ENCODE results near the gene DGCR6. TPM values are rescaled to one million over a fixed set of nuclear protein-coding genes. Genes with fewer than 3 reads are reported as not detected.
"Not testable (repeated sequence)": the region's sequence is repeated elsewhere in the genome, so short reads cannot be mapped to it uniquely, and the experiment has no call there.

The DGCR6 gene
- total RNA-seq, 1 donor from 2014 or later = 26.1 TPM

DNA sequence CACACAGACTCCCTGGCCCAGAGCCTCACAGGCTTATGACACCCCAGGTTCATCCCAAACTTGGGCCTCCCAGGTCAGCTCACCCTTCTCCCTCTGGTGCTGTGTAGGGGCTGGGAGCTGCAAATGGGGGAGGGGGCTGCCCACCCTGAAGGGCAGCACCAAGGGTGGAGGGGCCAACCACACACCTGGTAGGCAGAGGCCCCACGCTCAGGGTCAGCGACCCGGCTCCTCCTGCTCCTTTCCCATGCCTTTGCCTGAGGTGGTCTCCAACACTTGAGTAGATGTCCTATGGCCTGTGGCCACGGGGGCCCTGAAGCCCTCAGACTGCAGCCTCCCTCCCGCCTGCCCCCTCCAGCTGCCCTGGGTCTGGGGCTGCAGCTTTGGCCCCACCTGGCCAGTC, 3.4 kb downstream of the DGCR6 start:
- Histone ChIP-seq H3K9me3 (ENCODE audit: control insufficient read depth in 3 of 3, low read length in 3 of 3) (no peaks in the 10 kb centered on the region), H3K36me3 (ENCODE audit: control insufficient read depth in 3 of 3, insufficient read depth in 3 of 3, low read length in 3 of 3) (no peaks in the 10 kb centered on the region), H3K4me1 (ENCODE audit: control insufficient read depth in 3 of 3, insufficient read depth in 3 of 3, low read length in 3 of 3) (no peaks in the 10 kb centered on the region), H3K27ac (ENCODE audit: low read depth, low read length) (no peak overlapping the region), H3K27me3 (ENCODE audit: control insufficient read depth in 3 of 3, insufficient read depth in 3 of 3, low read length in 3 of 3) (no peaks in the 10 kb centered on the region), H3K9ac (ENCODE audit: low read depth in 1 of 3, low read length in 3 of 3) (no peak overlapping the region), H3K4me3 (ENCODE audit: low read length in 3 of 3) (no peak overlapping the region)

GRCh38 chr22:18911535-18911934, 5.4 kb downstream of the DGCR6 start:
- H3K27ac ChIP-seq (ENCODE audit: low read depth, low read length); H3K36me3 ChIP-seq (ENCODE audit: control insufficient read depth in 3 of 3, insufficient read depth in 3 of 3, low read length in 3 of 3); H3K9ac ChIP-seq (ENCODE audit: low read depth in 1 of 3, low read length in 3 of 3); H3K9me3 ChIP-seq (ENCODE audit: control insufficient read depth in 3 of 3, low read length in 3 of 3); H3K27me3 ChIP-seq (ENCODE audit: control insufficient read depth in 3 of 3, insufficient read depth in 3 of 3, low read length in 3 of 3); H3K4me1 ChIP-seq (ENCODE audit: control insufficient read depth in 3 of 3, insufficient read depth in 3 of 3, low read length in 3 of 3); H3K4me3 ChIP-seq (ENCODE audit: low read length in 3 of 3): not testable (repeated sequence)

DNA sequence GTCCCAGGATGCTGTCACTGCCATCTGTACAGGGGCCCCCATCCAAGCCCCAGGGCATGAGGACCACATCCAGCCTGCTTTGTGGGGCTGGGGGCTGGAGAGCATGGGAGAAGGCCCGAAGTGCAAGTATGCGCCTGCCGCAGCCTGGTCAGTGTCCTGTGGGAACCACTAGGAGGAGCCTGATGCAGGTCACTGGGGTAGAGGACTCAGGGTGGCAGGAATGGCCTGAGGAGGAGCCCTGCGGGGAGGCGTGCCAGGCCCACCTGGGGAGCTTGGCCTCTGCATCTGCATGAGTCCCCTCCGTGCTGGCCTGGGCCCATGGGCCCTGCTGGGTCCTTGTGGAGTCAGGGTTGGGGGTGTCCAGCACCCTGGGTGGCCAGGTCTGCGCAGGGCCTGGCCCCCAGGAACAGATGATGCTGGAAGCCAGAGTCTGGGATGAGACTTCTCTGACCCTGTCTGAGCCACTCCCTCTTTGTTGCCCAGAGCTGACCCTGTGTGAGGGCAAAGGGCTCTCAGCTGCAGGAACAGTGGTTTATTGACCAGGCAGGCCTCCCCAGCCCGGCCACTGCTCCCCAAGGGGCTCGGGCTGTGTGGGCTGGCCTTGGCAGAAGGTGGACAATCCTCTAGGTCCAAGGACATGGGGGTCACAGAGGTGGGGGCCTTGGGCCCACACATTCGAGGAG, 6.3 kb downstream of the DGCR6 start:
- not testable (repeated sequence) for H3K27me3 ChIP-seq (ENCODE audit: control insufficient read depth in 3 of 3, insufficient read depth in 3 of 3, low read length in 3 of 3); H3K4me1 ChIP-seq (ENCODE audit: control insufficient read depth in 3 of 3, insufficient read depth in 3 of 3, low read length in 3 of 3); H3K27ac ChIP-seq (ENCODE audit: low read depth, low read length); H3K9ac ChIP-seq (ENCODE audit: low read depth in 1 of 3, low read length in 3 of 3); H3K36me3 ChIP-seq (ENCODE audit: control insufficient read depth in 3 of 3, insufficient read depth in 3 of 3, low read length in 3 of 3); H3K9me3 ChIP-seq (ENCODE audit: control insufficient read depth in 3 of 3, low read length in 3 of 3); H3K4me3 ChIP-seq (ENCODE audit: low read length in 3 of 3)

GRCh38 chr22:18914558-18914957, 8.4 kb downstream of the DGCR6 start:
- H3K4me1 ChIP-seq (ENCODE audit: control insufficient read depth in 3 of 3, insufficient read depth in 3 of 3, low read length in 3 of 3); H3K27me3 ChIP-seq (ENCODE audit: control insufficient read depth in 3 of 3, insufficient read depth in 3 of 3, low read length in 3 of 3); H3K9me3 ChIP-seq (ENCODE audit: control insufficient read depth in 3 of 3, low read length in 3 of 3); H3K36me3 ChIP-seq (ENCODE audit: control insufficient read depth in 3 of 3, insufficient read depth in 3 of 3, low read length in 3 of 3); H3K4me3 ChIP-seq (ENCODE audit: low read length in 3 of 3); H3K9ac ChIP-seq (ENCODE audit: low read depth in 1 of 3, low read length in 3 of 3); H3K27ac ChIP-seq (ENCODE audit: low read depth, low read length): not testable (repeated sequence)

DNA sequence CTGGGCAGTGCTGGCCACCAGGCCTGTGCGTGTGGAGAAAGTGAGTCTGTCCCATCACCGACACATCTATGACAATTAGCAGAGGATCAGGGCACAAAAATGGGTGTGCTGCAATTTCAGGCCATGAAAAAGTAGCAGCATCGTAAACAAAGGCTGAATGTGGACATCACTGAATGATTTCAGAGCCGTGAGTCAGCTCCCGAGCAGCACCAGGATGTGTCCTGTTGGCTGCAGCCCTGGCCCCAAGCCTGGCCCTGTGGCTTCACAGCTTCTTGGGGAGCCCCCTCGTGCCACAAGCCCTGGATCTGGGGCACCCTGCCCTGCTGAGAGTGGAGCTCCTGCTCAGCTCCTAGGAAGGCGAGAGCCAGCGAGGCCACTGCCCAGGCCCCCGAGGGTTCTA, 9.4 kb downstream of the DGCR6 start:
- H3K9ac ChIP-seq (ENCODE audit: low read depth in 1 of 3, low read length in 3 of 3); H3K4me3 ChIP-seq (ENCODE audit: low read length in 3 of 3): not testable (repeated sequence)

DNA sequence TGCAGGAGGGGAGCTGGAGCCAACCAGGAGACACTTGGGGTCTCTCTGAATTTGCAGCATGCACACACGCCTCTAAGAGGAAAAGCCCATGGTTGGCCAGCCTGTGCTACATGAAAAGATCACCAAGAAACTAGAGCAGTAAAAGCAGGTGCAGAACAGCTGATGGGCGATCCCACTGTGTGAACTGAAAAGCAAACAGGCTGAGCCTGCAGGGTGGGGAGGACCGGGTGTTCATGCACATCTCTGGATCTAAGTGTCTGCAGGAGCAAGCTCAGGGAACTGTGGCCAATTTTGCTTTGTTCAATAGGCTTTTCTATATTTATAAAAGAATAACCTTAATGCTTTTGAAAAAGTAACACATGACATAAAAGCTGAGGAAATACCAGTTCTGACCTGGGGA, 11.7 kb downstream of the DGCR6 start:
- not testable (repeated sequence) for H3K4me1 ChIP-seq (ENCODE audit: control insufficient read depth in 3 of 3, insufficient read depth in 3 of 3, low read length in 3 of 3); H3K4me3 ChIP-seq (ENCODE audit: low read length in 3 of 3); H3K27me3 ChIP-seq (ENCODE audit: control insufficient read depth in 3 of 3, insufficient read depth in 3 of 3, low read length in 3 of 3); H3K27ac ChIP-seq (ENCODE audit: low read depth, low read length); H3K9ac ChIP-seq (ENCODE audit: low read depth in 1 of 3, low read length in 3 of 3); H3K36me3 ChIP-seq (ENCODE audit: control insufficient read depth in 3 of 3, insufficient read depth in 3 of 3, low read length in 3 of 3); H3K9me3 ChIP-seq (ENCODE audit: control insufficient read depth in 3 of 3, low read length in 3 of 3)

More for the DNA sequence above, 9.4 kb downstream of the DGCR6 start:
- not testable (repeated sequence) for H3K4me1 ChIP-seq (ENCODE audit: control insufficient read depth in 3 of 3, insufficient read depth in 3 of 3, low read length in 3 of 3); H3K36me3 ChIP-seq (ENCODE audit: control insufficient read depth in 3 of 3, insufficient read depth in 3 of 3, low read length in 3 of 3); H3K9me3 ChIP-seq (ENCODE audit: control insufficient read depth in 3 of 3, low read length in 3 of 3); H3K27me3 ChIP-seq (ENCODE audit: control insufficient read depth in 3 of 3, insufficient read depth in 3 of 3, low read length in 3 of 3); H3K27ac ChIP-seq (ENCODE audit: low read depth, low read length)

- H3K27me3 ChIP-seq (ENCODE audit: control insufficient read depth in 3 of 3, insufficient read depth in 3 of 3, low read length in 3 of 3); H3K9me3 ChIP-seq (ENCODE audit: control insufficient read depth in 3 of 3, low read length in 3 of 3); H3K36me3 ChIP-seq (ENCODE audit: control insufficient read depth in 3 of 3, insufficient read depth in 3 of 3, low read length in 3 of 3); H3K9ac ChIP-seq (ENCODE audit: low read depth in 1 of 3, low read length in 3 of 3); H3K4me1 ChIP-seq (ENCODE audit: control insufficient read depth in 3 of 3, insufficient read depth in 3 of 3, low read length in 3 of 3); H3K27ac ChIP-seq (ENCODE audit: low read depth, low read length); H3K4me3 ChIP-seq (ENCODE audit: low read length in 3 of 3): not testable (repeated sequence)
These were observed 14.3 kb downstream of the DGCR6 start for GRCh38 chr22:18920257-18920902.

DNA sequence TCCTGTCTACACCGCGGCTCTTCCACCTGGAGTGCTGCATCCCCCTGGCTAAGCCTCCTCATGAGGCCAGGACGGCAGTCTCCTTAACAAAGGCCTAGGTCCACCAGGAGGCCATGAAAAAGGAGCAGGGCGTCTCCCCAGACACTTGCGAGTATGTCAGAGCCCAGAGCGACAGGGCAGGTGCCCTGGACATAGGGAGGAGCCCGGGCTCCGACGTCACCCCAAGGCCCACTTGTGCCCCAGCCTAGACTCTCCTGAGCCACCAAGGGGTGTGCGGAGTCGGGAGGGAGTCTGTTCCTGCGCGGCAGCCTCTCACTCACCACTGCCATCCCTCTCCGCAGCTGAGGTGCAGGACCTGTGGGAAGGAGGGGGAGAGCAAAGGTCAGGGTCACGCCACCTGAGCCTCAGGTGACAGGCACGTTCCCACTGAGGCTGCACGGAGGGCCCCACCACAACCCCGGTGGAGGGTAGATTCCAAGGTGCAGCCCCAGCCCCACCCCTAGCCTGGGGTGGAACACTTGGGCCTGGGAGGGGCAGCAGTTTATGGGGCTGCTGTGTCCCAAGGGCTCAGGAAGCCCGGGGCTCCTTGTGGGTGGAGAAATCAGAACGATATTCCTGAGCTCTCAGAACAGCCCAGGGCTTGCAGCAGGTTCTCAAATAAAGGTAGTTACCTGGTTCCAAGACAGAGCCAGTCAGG, 19.4 kb downstream of the DGCR6 start:
- no peaks in the 10 kb centered on the region for H3K4me1 ChIP-seq (ENCODE audit: control insufficient read depth in 3 of 3, insufficient read depth in 3 of 3, low read length in 3 of 3)
- no peaks in the 10 kb centered on the region for H3K36me3 ChIP-seq (ENCODE audit: control insufficient read depth in 3 of 3, insufficient read depth in 3 of 3, low read length in 3 of 3)
- H3K9me3 ChIP-seq (ENCODE audit: control insufficient read depth in 3 of 3, low read length in 3 of 3) = no peaks in the 10 kb centered on the region
- no peak overlapping the region for H3K27ac ChIP-seq (ENCODE audit: low read depth, low read length)
- H3K4me3 ChIP-seq (ENCODE audit: low read length in 3 of 3) = no peak overlapping the region
- no peak overlapping the region for H3K9ac ChIP-seq (ENCODE audit: low read depth in 1 of 3, low read length in 3 of 3)
- H3K27me3 ChIP-seq (ENCODE audit: control insufficient read depth in 3 of 3, insufficient read depth in 3 of 3, low read length in 3 of 3) = no peaks in the 10 kb centered on the region

DNA sequence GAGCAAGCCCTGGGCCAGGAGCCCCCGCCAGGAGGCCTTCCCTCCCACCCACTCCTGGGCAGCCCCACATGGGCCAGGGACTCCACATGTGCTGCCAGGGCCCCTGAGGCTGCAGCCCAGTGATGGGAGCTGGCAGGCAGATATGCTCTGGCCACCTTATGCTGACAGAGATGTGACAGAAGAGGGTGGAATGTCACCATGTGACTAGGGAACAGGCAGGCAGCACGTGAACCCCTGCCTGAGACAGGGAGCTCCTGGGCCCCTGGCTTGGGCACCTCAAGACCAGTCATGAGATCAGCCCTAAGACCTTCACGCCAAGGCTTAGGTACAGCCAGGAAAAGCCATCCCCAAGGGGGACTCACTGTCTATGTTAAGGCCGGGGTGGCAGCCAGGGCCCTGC, 20.9 kb downstream of the DGCR6 start:
- Histone ChIP-seq H3K4me3 (ENCODE audit: low read length in 3 of 3) (no peak overlapping the region), H3K27me3 (ENCODE audit: control insufficient read depth in 3 of 3, insufficient read depth in 3 of 3, low read length in 3 of 3) (no peaks in the 10 kb centered on the region), H3K27ac (ENCODE audit: low read depth, low read length) (no peak overlapping the region), H3K9ac (ENCODE audit: low read depth in 1 of 3, low read length in 3 of 3) (no peak overlapping the region), H3K9me3 (ENCODE audit: control insufficient read depth in 3 of 3, low read length in 3 of 3) (no peaks in the 10 kb centered on the region), H3K4me1 (ENCODE audit: control insufficient read depth in 3 of 3, insufficient read depth in 3 of 3, low read length in 3 of 3) (no peaks in the 10 kb centered on the region), H3K36me3 (ENCODE audit: control insufficient read depth in 3 of 3, insufficient read depth in 3 of 3, low read length in 3 of 3) (no peaks in the 10 kb centered on the region)

GRCh38 chr22:18927573-18927972, 21.5 kb downstream of the DGCR6 start:
- Histone ChIP-seq H3K4me1 (ENCODE audit: control insufficient read depth in 3 of 3, insufficient read depth in 3 of 3, low read length in 3 of 3) (no peaks in the 10 kb centered on the region), H3K27me3 (ENCODE audit: control insufficient read depth in 3 of 3, insufficient read depth in 3 of 3, low read length in 3 of 3) (no peaks in the 10 kb centered on the region), H3K9ac (ENCODE audit: low read depth in 1 of 3, low read length in 3 of 3) (no peak overlapping the region), H3K27ac (ENCODE audit: low read depth, low read length) (no peak overlapping the region), H3K36me3 (ENCODE audit: control insufficient read depth in 3 of 3, insufficient read depth in 3 of 3, low read length in 3 of 3) (no peaks in the 10 kb centered on the region), H3K4me3 (ENCODE audit: low read length in 3 of 3) (no peak overlapping the region), H3K9me3 (ENCODE audit: control insufficient read depth in 3 of 3, low read length in 3 of 3) (no peaks in the 10 kb centered on the region)
